WERI-Rb-1 (cell line): ENCODE results near the gene MEG3.

Source experiments
- DNase-seq: peaks from one replicate; pipeline ENCODE4 v3.0.0-alpha.2; 2020
- H3K27ac ChIP-seq: fragments of 250-450 bp; sonication (Bioruptor Pico); 2 replicates; pipeline ENCODE4 v1.5.1; 2020; ENCODE audit warnings: mild to moderate bottlenecking, moderate library complexity
- H3K27me3 ChIP-seq: fragments of 250-450 bp; sonication (Bioruptor Pico); 2 replicates; pipeline ENCODE4 v1.5.1; 2021; ENCODE audit warnings: mild to moderate bottlenecking, low read depth, moderate library complexity; ENCODE audit not compliant: insufficient read depth, severe bottlenecking
- H3K36me3 ChIP-seq: fragments of 250-450 bp; sonication (Bioruptor Pico); 2 replicates; pipeline ENCODE4 v1.5.1; 2020; ENCODE audit warnings: mild to moderate bottlenecking, moderate library complexity
- H3K4me3 ChIP-seq: 2 replicates; pipeline ENCODE4 v1.5.1; 2011; ENCODE audit warnings: low read depth, mild to moderate bottlenecking, control low read depth, low read length
- H3K9me3 ChIP-seq: fragments of 250-450 bp; sonication (Bioruptor Pico); 2 replicates; pipeline ENCODE4 v1.5.1; 2021; ENCODE audit warnings: mild to moderate bottlenecking, moderate library complexity; ENCODE audit not compliant: severe bottlenecking
- CTCF ChIP-seq: IDR thresholded peaks from 2 replicates; pipeline ENCODE4 v1.5.1; 2011; ENCODE audit warnings: low read depth, mild to moderate bottlenecking, control low read depth, inconsistent platforms, low read length

Gene MEG3

GRCh38 chr14:100822013-100822412 is 3.9 kb upstream of the MEG3 start:
- no peak for DNase-seq
- TF ChIP-seq CTCF, result no peak
- no peak overlapping the region for H3K27ac ChIP-seq
- no peaks in the 10 kb centered on the region for H3K36me3 ChIP-seq
- no peaks in the 10 kb centered on the region for H3K9me3 ChIP-seq
- peaks cover 29% of the 10 kb centered on the region for H3K27me3 ChIP-seq
- no peak overlapping the region for H3K4me3 ChIP-seq

- TF ChIP-seq CTCF, result no peak
- no peak overlapping the region for H3K27ac ChIP-seq
- no peaks in the 10 kb centered on the region for H3K36me3 ChIP-seq
- DNase-seq, result no peak
- H3K27me3 ChIP-seq, result peaks cover 35% of the 10 kb centered on the region
- no peak overlapping the region for H3K4me3 ChIP-seq
- H3K9me3 ChIP-seq, result peaks cover 2% of the 10 kb centered on the region
Observed at GRCh38 chr14:100822532-100823296, 3.2 kb upstream of the MEG3 start.

GRCh38 chr14:100823413-100824080 is 2.4 kb upstream of the MEG3 start:
- H3K27ac ChIP-seq, result no peak overlapping the region
- peaks cover 37% of the 10 kb centered on the region for H3K27me3 ChIP-seq
- peaks cover 6% of the 10 kb centered on the region for H3K9me3 ChIP-seq
- TF ChIP-seq CTCF, result no peak
- no peak for DNase-seq
- no peak overlapping the region for H3K4me3 ChIP-seq
- H3K36me3 ChIP-seq, result no peaks in the 10 kb centered on the region

- DNase-seq, result peak; percentile 47
- Histone ChIP-seq H3K4me3 (no peak overlapping the region), H3K9me3 (peaks cover 6% of the 10 kb centered on the region), H3K36me3 (no peaks in the 10 kb centered on the region), H3K27ac (no peak overlapping the region), H3K27me3 (peaks cover 37% of the 10 kb centered on the region)
- no peak for TF ChIP-seq CTCF
Observed at GRCh38 chr14:100824091-100824551, 1.8 kb upstream of the MEG3 start.

- Histone ChIP-seq H3K27ac (no peak overlapping the region), H3K27me3 (peaks cover 37% of the 10 kb centered on the region), H3K36me3 (no peaks in the 10 kb centered on the region), H3K4me3 (no peak overlapping the region), H3K9me3 (peaks cover 6% of the 10 kb centered on the region)
- DNase-seq, result no peak
- no peak for TF ChIP-seq CTCF
Observed at GRCh38 chr14:100824901-100825712, 811 bp upstream of the MEG3 start.
